Measurements from ENCODE around the gene PCNT. TPM values are rescaled to one million over a fixed set of nuclear protein-coding genes. Genes with fewer than 3 reads are reported as not detected.

The PCNT gene
- total RNA-seq, 1 donor from 2014 or later: 36.0 TPM

GRCh38 chr21:46421191-46421750 lies 97.3 kb downstream of the PCNT start:
- peaks cover 1% of the 10 kb centered on the region for H3K27me3 Mint-ChIP-seq (ENCODE audit: unreplicated experiment)
- peaks cover 7% of the 10 kb centered on the region for H3K4me1 Mint-ChIP-seq (ENCODE audit: unreplicated experiment)
- no peaks in the 10 kb centered on the region for H3K9me3 Mint-ChIP-seq (ENCODE audit: unreplicated experiment)
- H3K27ac Mint-ChIP-seq (ENCODE audit: unreplicated experiment): no peak overlapping the region
- H3K36me3 Mint-ChIP-seq (ENCODE audit: low read depth, unreplicated experiment): peaks cover 20% of the 10 kb centered on the region
- TF ChIP-seq CTCF (IDR thresholded peaks at IDR 0.05; ENCODE audit: unreplicated experiment): no peak
- H3K4me3 Mint-ChIP-seq (ENCODE audit: unreplicated experiment): no peak overlapping the region
- DNase-seq (ENCODE audit: low spot score): no peak

- Mint-ChIP-seq H3K27me3 (ENCODE audit: unreplicated experiment) (peaks cover 1% of the 10 kb centered on the region), H3K4me1 (ENCODE audit: unreplicated experiment) (peaks cover 7% of the 10 kb centered on the region), H3K36me3 (ENCODE audit: low read depth, unreplicated experiment) (peaks cover 20% of the 10 kb centered on the region), H3K9me3 (ENCODE audit: unreplicated experiment) (no peaks in the 10 kb centered on the region), H3K27ac (ENCODE audit: unreplicated experiment) (no peak overlapping the region), H3K4me3 (ENCODE audit: unreplicated experiment) (no peak overlapping the region)
- no peak for TF ChIP-seq CTCF (IDR thresholded peaks at IDR 0.05; ENCODE audit: unreplicated experiment)
- DNase-seq (ENCODE audit: low spot score): no peak
These were observed 98.0 kb downstream of the PCNT start for GRCh38 chr21:46421756-46422555.

- DNase-seq (ENCODE audit: low spot score): no peak
- Mint-ChIP-seq H3K27me3 (ENCODE audit: unreplicated experiment) (peaks cover 1% of the 10 kb centered on the region), H3K4me1 (ENCODE audit: unreplicated experiment) (peaks cover 7% of the 10 kb centered on the region), H3K27ac (ENCODE audit: unreplicated experiment) (no peak overlapping the region), H3K9me3 (ENCODE audit: unreplicated experiment) (no peaks in the 10 kb centered on the region), H3K36me3 (ENCODE audit: low read depth, unreplicated experiment) (peaks cover 20% of the 10 kb centered on the region), H3K4me3 (ENCODE audit: unreplicated experiment) (no peak overlapping the region)
- no peak for TF ChIP-seq CTCF (IDR thresholded peaks at IDR 0.05; ENCODE audit: unreplicated experiment)
These were observed 98.8 kb downstream of the PCNT start for GRCh38 chr21:46422636-46423241.

GRCh38 chr21:46423546-46424038 lies 99.6 kb downstream of the PCNT start:
- Mint-ChIP-seq H3K9me3 (ENCODE audit: unreplicated experiment) (no peaks in the 10 kb centered on the region), H3K4me3 (ENCODE audit: unreplicated experiment) (no peak overlapping the region), H3K27me3 (ENCODE audit: unreplicated experiment) (peaks cover 1% of the 10 kb centered on the region), H3K4me1 (ENCODE audit: unreplicated experiment) (peaks cover 7% of the 10 kb centered on the region), H3K27ac (ENCODE audit: unreplicated experiment) (no peak overlapping the region), H3K36me3 (ENCODE audit: low read depth, unreplicated experiment) (peaks cover 15% of the 10 kb centered on the region)
- TF ChIP-seq CTCF (IDR thresholded peaks at IDR 0.05; ENCODE audit: unreplicated experiment): no peak
- no peak for DNase-seq (ENCODE audit: low spot score)
